SH-SY5Y (cell line): ENCODE data around the gene CHMP4A.
A peak's percentile ranks its signal among the peaks of the same experiment; 100 is the strongest.

Experiments
- GATA2 ChIP-seq: IDR thresholded peaks from 2 replicates; pipeline ENCODE4 v1.6.1; 2011; ENCODE audit warnings: mild to moderate bottlenecking, low read depth, low read length
- GATA3 ChIP-seq: IDR thresholded peaks from 2 replicates; pipeline ENCODE4 v1.6.1; 2011; ENCODE audit warnings: low read depth, mild to moderate bottlenecking, low read length, moderate library complexity

Gene CHMP4A

GRCh38 chr14:24167469-24168114 is 45.7 kb downstream of the CHMP4A start:
- TF ChIP-seq GATA3 (no peak), GATA2 (no peak)

GRCh38 chr14:24165785-24166184 is 47.5 kb downstream of the CHMP4A start:
- TF ChIP-seq GATA2: no peak
- no peak for TF ChIP-seq GATA3

GRCh38 chr14:24164518-24164991 is 48.7 kb downstream of the CHMP4A start:
- TF ChIP-seq GATA3 (no peak), GATA2 (no peak)

- TF ChIP-seq GATA2: no peak
- TF ChIP-seq GATA3: no peak
Observed at GRCh38 chr14:24162093-24162492, 51.2 kb downstream of the CHMP4A start.

GRCh38 chr14:24160850-24161804 is 52.2 kb downstream of the CHMP4A start, which contains the start of gene IRF9:
Gene IRF9, plus strand, starts transcription at chr14:24161265. Its CDS starts 880 bp downstream, at chr14:24162145.
- no peak for TF ChIP-seq GATA3
- TF ChIP-seq GATA2: peak; percentile 42

- TF ChIP-seq GATA3: no peak
- TF ChIP-seq GATA2: no peak
Observed at GRCh38 chr14:24160499-24160849, 52.8 kb downstream of the CHMP4A start.

GRCh38 chr14:24159777-24160498 is 53.4 kb downstream of the CHMP4A start:
- TF ChIP-seq GATA2 (no peak), GATA3 (no peak)
